ENCODE data around the gene PIGM. TPM values are rescaled to one million over a fixed set of nuclear protein-coding genes. Genes with fewer than 3 reads are reported as not detected.

The PIGM gene
- total and polyA plus RNA-seq, 2 of the 13 experiments (the other 11 are each of a cell fraction or from before 2014, with no cell fraction given) = 3.4 to 4.6 TPM

DNA sequence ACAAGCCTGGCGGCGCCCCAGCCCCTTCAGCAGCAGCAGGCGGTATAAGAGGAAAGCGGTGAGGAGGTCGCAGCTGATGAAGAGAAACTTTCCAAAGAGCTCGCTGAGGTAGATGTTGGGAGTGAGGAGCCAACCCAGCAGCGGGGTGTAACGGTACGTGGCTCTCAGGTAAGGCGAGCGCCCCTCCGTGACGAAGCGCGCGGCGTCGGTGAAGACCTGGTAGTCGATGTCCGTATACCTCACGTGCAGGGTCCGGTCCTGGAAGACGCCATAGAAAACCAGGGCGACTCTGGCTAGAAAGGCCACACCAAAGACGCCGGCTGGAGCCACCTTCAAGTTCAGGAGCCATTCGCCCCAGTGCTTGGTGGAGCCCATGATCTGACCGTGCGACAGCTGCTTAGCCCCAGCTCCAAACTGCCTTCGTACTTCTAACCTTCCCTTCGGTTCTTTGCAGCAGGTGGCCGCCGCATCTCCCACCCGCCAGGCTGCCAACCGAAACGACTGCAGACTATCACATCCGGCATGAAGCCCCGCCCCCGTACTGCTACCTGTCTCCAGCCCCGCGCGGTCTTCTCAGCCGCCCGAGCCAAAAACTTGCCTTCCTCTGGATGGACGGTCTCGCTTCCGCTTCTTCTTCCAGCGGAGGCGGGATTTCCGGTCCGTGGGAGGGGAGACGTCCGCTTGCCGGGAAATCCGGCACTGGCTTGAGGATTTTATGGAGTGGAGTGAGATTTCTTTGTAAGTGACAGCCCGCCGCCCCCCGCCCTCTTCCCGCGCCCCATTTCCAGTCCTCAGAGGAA, at the start of gene PIGM (continued):
- no peak for TF ChIP-seq ZNF773 (CRISPR knock-in tag; IDR thresholded peaks at IDR 0.05; ENCODE audit: borderline replicate concordance)
- TF ChIP-seq ZNF619 (CRISPR knock-in tag; IDR thresholded peaks at IDR 0.05) = peak; percentile 61; the same call in 1 of the 2 replicates
- TF ChIP-seq NBN (conservative IDR thresholded peaks at IDR 0.05) = no peak
- TF ChIP-seq ZNF101 (CRISPR knock-in tag; IDR thresholded peaks at IDR 0.05; ENCODE audit: borderline replicate concordance, low read depth) = no peak
- no peak for TF ChIP-seq ZNF766 (CRISPR knock-in tag; IDR thresholded peaks at IDR 0.05; ENCODE audit: borderline replicate concordance)
- TF ChIP-seq, protein P1, sequence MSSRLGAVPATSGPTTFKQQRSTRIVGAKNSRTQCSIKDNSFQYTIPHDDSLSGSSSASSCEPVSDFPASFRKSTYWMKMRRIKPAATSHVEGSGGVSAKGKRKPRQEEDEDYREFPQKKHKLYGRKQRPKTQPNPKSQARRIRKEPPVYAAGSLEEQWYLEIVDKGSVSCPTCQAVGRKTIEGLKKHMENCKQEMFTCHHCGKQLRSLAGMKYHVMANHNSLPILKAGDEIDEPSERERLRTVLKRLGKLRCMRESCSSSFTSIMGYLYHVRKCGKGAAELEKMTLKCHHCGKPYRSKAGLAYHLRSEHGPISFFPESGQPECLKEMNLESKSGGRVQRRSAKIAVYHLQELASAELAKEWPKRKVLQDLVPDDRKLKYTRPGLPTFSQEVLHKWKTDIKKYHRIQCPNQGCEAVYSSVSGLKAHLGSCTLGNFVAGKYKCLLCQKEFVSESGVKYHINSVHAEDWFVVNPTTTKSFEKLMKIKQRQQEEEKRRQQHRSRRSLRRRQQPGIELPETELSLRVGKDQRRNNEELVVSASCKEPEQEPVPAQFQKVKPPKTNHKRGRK (CRISPR knock-in tag; IDR thresholded peaks at IDR 0.05) = no peak
- TF ChIP-seq KDM3A (CRISPR knock-in tag; IDR thresholded peaks at IDR 0.05; ENCODE audit: low read depth) = 0 out of 2 replicates have a peak, but pooled peaks have one; percentile 41
- peak; percentile 79; the same call in 1 of the 2 replicates for TF ChIP-seq ATF7-NPFF (CRISPR knock-in tag; IDR thresholded peaks at IDR 0.05; ENCODE audit: low read depth)
- TF ChIP-seq ZIK1 (CRISPR knock-in tag; IDR thresholded peaks at IDR 0.05; ENCODE audit: borderline replicate concordance, low read depth) = peak; percentile 44; the same call in 1 of the 2 replicates
- TF ChIP-seq ZFP82 (CRISPR knock-in tag; IDR thresholded peaks at IDR 0.05; ENCODE audit: borderline replicate concordance) = no peak
- TF ChIP-seq, protein P2, sequence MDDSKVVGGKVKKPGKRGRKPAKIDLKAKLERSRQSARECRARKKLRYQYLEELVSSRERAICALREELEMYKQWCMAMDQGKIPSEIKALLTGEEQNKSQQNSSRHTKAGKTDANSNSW (CRISPR knock-in tag; IDR thresholded peaks at IDR 0.05; ENCODE audit: borderline replicate concordance) = peak; percentile 85; the same call in 1 of the 2 replicates
- no peak for TF ChIP-seq FOXK2 (IDR thresholded peaks at IDR 0.05)
- no peak for TF ChIP-seq JUND (CRISPR knock-in tag; IDR thresholded peaks at IDR 0.05)
- TF ChIP-seq, protein P3, sequence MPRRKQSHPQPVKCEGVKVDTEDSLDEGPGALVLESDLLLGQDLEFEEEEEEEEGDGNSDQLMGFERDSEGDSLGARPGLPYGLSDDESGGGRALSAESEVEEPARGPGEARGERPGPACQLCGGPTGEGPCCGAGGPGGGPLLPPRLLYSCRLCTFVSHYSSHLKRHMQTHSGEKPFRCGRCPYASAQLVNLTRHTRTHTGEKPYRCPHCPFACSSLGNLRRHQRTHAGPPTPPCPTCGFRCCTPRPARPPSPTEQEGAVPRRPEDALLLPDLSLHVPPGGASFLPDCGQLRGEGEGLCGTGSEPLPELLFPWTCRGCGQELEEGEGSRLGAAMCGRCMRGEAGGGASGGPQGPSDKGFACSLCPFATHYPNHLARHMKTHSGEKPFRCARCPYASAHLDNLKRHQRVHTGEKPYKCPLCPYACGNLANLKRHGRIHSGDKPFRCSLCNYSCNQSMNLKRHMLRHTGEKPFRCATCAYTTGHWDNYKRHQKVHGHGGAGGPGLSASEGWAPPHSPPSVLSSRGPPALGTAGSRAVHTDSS (CRISPR knock-in tag; conservative IDR thresholded peaks at IDR 0.05) = no peak
- TF ChIP-seq ZNF83 (CRISPR knock-in tag; IDR thresholded peaks at IDR 0.05; ENCODE audit: borderline replicate concordance) = no peak
- peak in 1 of 2 experiments; percentile 66; a peak in 1 of 4 replicates for TF ChIP-seq KLF16 (CRISPR knock-in tag; IDR thresholded peaks at IDR 0.05)
- TF ChIP-seq, protein P4, sequence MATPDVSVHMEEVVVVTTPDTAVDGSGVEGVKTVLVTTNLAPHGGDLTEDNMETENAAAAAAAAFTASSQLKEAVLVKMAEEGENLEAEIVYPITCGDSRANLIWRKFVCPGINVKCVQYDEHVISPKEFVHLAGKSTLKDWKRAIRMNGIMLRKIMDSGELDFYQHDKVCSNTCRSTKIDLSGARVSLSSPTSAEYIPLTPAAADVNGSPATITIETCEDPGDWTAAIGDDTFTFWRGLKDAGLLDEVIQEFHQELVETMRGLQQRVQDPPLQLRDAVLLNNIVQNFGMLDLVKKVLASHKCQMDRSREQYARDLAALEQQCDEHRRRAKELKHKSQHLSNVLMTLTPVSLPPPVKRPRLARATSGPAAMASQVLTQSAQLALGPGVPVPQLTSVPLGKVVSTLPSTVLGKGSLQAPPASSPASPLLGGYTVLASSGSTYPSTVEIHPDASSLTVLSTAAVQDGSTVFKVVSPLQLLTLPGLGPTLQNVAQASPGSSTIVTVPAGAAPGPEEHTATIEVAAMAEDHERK (CRISPR knock-in tag; IDR thresholded peaks at IDR 0.05; ENCODE audit: low read depth) = no peak
- TF ChIP-seq ZNF720 (CRISPR knock-in tag; IDR thresholded peaks at IDR 0.05) = no peak
- TF ChIP-seq NR2F1 (CRISPR knock-in tag; IDR thresholded peaks at IDR 0.05) = no peak
- TF ChIP-seq SMARCE1 (IDR thresholded peaks at IDR 0.05; ENCODE audit: borderline replicate concordance) = no peak
